Measurements from ENCODE around the gene MEG3.

Gene MEG3

DNA sequence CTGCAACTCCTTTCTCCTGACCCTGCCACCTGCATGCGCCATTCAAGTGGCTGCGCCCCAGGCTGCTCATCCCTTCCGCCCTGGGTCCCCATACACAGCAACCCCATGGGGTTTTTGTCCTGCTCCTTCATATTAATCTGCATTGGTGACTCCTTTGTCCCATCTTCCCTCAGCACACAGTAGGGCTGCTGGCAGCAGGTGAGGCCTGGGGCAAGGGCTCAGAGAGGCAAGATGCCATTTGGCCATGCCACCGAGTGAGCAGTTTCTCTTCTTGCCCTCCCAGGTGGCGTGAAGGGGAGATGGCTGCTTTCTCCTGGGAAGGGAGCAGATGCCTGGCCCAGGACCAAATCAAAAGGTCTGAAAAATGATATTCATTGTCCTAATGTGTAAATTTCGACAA lies 68.5 kb downstream of the MEG3 start:
- no peak overlapping the region for H3K4me3 ChIP-seq (ENCODE audit: low read depth, low read length)
- no peak for DNase-seq (ENCODE audit: low read depth)
- TF ChIP-seq, protein P1, sequence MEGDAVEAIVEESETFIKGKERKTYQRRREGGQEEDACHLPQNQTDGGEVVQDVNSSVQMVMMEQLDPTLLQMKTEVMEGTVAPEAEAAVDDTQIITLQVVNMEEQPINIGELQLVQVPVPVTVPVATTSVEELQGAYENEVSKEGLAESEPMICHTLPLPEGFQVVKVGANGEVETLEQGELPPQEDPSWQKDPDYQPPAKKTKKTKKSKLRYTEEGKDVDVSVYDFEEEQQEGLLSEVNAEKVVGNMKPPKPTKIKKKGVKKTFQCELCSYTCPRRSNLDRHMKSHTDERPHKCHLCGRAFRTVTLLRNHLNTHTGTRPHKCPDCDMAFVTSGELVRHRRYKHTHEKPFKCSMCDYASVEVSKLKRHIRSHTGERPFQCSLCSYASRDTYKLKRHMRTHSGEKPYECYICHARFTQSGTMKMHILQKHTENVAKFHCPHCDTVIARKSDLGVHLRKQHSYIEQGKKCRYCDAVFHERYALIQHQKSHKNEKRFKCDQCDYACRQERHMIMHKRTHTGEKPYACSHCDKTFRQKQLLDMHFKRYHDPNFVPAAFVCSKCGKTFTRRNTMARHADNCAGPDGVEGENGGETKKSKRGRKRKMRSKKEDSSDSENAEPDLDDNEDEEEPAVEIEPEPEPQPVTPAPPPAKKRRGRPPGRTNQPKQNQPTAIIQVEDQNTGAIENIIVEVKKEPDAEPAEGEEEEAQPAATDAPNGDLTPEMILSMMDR (IDR thresholded peaks at IDR 0.05; ENCODE audit: low read depth, low read length, missing control alignments): no peak

DNA sequence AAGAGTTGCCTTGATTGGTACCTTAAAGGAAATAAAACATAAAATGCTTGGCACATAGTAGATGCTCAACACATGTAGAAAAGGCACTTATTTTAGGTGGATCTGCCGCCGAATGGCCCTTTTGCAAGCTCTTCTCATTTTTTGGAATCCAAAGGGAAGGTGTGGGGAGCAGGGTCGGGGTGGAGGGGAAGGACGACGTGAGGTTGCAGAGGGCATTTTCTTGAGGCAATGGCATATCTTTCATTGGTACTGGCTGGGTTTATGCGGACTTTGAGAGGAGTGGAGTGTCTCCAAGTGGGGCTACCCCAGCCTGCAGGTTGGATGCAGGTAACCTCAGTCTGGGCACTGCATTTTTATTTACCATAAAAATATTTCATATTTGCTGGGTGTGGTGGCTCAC lies 69.5 kb downstream of the MEG3 start:
- DNase-seq (ENCODE audit: low read depth): no peak
- H3K4me3 ChIP-seq (ENCODE audit: low read depth, low read length): no peak overlapping the region
- TF ChIP-seq, protein P1 (IDR thresholded peaks at IDR 0.05; ENCODE audit: low read depth, low read length, missing control alignments): no peak

DNA sequence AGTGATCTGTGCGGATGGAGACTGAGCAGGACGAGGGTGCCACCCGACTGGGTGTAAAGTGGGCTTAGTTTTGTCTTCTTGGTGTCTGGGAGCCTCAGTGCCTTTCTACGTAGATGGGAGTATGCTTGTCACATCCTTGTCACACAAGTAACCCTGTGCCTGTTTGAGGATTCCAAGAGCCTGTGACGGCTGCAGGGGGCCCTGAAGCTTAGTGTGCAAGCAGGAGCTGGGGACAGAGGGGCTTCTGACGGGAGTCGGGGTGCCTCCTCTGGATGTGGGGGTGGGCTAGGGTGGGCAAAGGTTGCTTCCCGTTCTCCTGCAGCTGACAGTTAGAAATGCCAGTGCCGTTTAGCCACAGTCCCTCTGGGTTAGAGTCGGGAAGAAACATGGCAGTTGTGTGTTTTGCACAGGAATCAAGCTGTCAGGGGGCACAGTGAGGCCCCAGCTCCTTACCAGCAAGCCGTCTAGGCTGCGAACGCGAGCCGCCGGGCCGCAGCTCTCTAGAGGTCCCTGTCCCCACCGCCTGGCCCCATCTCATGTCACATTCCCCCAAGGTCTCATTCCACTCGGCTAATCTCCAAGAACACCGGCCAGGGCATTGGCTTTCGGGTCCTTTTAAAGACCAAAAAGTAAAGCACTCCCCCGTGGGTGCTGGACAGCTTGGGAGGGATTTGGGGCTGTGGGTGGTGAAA lies 70.6 kb downstream of the MEG3 start:
- no peak overlapping the region for H3K4me3 ChIP-seq (ENCODE audit: low read depth, low read length)
- TF ChIP-seq, protein P1 (IDR thresholded peaks at IDR 0.05; ENCODE audit: low read depth, low read length, missing control alignments): no peak
- DNase-seq (ENCODE audit: low read depth): no peak

DNA sequence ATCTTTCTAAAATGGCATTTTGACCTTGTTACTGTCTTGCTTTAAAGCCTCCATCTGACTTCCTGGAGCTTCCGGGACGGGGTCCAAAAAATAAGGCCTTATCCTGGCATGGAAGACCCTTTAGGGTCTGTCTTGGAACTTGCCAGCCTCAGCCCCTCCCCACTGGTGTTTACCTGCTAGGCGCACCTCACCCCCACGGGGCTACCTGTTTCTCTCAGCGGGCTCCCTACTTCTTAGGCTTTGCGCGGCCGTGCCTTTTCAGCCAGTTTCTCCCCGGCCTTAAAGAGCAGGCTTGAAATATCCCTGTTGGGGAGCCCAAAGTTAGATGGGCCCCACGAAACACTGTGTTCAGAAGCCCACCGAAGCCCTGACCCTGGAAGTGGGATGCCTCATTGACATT lies 72.5 kb downstream of the MEG3 start:
- no peak for DNase-seq (ENCODE audit: low read depth)
- TF ChIP-seq, protein P1 (IDR thresholded peaks at IDR 0.05; ENCODE audit: low read depth, low read length, missing control alignments): no peak

DNA sequence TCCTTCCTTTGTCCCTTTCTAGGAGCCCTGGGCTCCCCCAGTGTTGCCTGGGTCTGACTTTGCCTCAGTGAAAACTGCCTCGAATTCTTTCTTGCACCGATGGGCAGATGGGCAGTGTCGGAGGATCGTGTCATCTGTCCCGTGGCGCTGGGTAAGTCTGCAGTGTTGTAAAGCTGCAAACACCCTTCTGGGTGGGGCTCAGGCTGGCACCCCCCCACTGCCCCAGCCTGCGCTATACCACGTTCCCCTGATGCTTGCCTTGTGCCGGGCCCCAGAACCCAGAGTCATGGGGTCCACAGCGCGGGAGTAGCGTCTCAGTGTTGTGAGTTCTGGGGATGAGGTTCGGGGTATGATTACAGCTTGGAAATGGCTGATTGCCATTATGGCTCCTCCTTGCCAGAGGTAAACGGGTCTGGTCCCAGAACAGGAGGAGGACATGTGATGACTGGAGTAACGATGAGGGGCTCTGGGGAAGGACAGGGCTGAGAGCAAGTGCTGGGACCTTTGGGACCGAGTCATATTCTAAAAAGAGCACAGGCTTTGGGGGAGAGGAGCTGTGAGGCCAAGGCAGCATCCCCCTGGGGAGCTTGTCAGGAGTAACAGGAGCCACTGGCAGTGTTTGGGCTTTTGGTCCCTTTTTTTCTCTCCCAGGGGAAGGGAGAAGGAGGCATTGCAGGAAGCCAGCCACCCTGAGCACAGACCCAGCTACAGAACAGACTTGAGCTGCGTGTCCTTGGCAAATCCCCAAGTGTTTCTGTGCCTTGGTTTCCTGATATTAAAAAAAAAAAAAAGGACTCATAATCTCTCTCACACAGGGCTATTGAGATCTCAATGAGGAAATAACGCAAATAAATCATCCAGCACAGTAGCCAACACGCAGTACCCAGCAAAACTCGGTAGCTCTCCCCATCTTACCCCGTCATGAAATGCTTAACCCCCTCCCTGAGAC lies 73.3 kb downstream of the MEG3 start:
- TF ChIP-seq, protein P1 (IDR thresholded peaks at IDR 0.05; ENCODE audit: low read depth, low read length, missing control alignments): no peak
- DNase-seq (ENCODE audit: low read depth): no peak
- no peak overlapping the region for H3K4me3 ChIP-seq (ENCODE audit: low read depth, low read length)

More for the DNA sequence above, 72.5 kb downstream of the MEG3 start:
- no peak overlapping the region for H3K4me3 ChIP-seq (ENCODE audit: low read depth, low read length)

DNA sequence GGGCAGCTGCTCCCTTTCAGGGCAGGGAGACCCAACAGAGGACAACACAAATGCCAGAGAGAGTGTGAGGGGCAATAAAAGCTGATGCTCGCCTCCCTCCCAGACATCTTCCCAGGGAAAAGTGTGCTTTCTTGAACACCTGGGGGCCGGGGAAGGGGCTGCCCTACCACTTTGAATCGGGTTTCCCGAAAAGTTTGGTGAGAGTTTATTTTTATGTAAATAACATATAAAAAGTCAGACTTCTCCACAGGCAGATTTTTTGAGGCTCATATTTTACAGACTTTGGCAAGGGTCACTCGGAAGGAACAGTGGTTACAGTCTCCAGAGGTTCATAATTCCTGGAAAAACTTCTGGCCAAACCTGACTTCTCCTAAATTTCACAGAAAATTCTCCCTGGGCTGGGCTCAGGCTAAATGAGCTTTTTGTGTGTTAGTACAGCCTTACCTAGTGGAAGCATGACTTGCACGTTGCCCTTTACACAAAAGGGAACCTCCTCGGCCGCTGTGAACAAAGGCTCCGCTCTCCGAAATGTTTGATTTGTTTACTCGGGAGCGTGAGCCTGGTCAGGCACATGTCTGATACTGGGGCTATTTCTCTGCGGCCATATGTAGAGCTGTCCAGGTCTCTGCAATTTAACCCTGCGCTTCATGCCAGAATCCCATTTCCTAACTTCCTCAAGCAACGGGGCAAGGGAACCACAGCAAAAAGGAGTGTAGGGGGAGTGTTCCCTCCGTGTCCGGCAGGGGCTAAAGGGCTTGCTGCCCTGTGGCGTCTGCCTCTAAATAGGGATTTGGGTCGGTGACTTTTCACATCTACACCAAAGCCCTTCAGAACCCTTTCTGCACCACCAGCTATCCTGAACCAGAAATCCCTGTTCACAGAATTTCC lies 74.2 kb downstream of the MEG3 start:
- H3K4me3 ChIP-seq (ENCODE audit: low read depth, low read length): no peak overlapping the region
- DNase-seq (ENCODE audit: low read depth): no peak
- TF ChIP-seq, protein P1 (IDR thresholded peaks at IDR 0.05; ENCODE audit: low read depth, low read length, missing control alignments): no peak
